NCI-H748 (cell line): ENCODE data around the gene C1QTNF6.

Source experiments
- DNase-seq: peaks from one replicate; lab custom pipeline; 2025; ENCODE audit not compliant: unreplicated experiment; lab: John Stamatoyannopoulos, UW

Gene C1QTNF6

DNA sequence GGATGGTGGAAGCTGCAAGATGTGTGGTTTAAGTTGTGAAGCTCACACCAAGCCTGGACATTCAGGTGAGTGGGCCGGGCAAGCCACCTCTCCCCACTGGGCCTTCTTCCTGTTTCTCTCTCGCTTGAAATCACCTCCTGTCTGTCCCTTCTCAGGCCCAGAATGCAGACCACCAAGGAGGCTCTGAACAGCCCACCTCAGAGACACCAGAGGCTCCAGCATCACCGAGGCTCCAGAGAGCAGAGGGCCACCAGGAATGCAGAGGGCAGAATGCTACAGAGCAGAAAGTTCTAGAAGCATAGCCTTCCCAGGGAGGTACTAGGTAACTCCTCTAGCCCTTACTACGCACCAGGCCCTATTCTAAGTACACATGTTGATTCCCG, 23.6 kb downstream of the C1QTNF6 start:
- DNase-seq = no peak

DNA sequence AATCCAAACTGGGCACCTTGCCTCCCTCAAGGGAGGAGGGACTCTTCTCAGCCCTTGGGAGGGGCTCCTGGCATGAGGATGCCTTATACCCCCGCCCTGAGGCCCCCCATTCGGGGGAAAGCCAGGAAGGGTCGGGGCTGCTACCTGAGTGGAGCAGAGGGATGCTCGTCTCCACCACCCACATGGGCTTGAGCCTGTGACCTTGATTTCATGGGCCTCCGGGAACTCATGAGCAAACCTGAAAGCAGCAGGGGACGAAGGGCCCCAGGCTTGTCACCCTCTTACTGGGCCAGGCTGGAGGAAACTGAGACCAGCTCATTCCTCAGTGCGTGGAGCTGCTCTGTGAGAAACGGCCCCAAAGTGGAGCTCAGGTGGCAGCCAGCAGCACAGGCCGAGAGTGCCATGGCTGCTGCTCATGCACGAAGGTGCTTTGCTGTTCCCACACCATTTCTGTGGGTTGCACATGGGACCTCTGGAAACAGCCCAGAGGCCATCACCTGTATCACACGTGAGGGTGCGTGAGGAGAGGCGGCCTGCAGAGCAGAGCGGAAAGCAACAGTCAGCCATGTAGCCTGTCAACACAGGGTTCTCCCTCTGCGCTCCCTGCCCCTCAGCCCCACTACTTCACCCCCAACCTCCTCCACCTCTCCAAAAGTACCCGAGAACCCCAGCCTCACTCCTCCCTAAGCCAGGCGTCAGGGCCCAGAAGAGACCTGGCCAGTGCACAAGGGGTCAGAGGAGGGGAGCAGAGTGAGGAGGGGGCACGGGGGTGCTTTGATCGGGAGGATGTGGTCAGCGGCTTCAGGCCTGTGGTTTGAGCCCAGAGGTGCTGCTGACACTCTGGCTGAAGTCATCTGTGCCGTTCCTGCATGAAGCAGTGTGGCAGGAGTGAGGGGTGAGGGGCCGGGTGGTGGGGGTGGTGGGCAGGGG, 24.2 kb downstream of the C1QTNF6 start:
- no peak for DNase-seq

DNA sequence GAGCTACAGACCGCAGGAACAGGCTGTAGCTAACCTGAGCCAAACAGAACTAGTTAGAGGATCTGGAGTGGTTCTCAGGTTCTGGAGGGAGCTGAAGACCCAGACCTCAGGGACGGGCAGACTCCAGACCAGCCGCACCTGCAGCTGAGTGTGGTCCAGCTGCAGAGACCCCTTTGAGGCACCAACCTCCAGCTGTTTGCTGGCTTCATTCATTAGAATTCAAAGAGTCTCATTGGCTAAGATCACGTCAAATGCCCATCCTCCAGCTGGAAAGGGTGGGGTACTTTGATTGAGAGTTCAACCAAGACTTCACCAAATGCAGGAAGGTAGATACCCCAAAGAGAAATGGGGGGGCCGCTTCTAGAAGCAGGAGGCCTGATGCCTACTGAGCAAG, 25.0 kb downstream of the C1QTNF6 start:
- DNase-seq = no peak

DNA sequence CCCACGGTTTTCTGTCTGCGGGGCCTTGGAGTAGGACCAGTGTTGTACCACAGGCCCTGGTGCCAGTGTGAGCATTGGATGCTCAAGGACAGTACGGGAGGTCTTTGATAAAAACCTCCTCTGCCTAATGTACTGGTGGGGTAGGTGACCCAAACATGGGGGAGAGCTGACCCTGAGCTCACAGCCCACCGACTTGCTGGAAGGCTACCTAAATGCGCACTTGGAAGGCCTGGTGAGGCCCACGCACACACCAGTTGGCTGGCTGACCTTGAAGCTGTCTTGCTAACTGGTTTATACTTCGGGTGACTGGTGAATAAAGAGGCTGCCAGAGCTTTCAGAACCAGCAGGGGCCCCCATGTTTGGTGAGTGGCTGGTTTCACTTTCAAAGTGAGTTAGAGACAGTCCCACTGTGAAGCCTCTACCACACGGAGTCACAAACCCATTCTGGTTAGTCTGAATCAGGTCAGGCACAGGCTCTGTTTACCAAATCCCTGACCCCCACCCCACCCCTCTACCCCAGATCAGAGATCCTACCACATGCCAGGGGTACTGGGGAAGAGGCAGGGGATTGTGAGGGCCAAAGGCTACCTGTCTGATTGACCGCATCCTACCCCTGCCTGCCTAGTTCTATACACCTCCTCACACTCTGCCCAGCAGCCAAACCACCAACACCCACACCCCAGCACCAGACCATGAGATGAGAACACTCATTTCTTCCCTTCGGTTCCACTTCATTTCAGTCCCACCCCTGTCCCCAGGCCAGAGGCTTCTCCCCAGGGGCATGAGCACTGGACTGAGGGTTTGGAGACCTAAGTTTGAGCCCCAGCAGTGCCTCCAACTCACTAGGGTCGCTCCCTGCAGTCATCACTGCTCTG, 25.6 kb downstream of the C1QTNF6 start:
- no peak for DNase-seq

DNA sequence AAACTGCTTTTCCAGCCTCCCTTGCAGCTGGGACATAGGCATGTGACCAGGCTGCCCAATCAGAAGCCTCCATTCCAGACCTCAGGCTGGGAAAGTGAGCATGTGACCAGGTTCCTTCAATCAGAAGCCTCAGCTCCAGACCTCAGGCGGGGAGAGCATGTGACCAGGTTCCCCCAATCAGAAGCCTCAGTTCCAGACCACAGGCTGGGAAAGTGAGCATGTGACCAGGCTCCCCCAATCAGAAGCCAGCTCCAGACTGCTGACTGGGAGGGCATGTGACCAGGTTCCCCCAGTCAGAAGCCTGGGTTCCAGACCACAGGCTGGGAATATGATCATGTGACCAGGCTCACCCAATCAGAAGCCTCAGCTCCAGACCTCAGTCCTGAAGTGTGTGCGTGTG, 26.6 kb downstream of the C1QTNF6 start:
- no peak for DNase-seq

DNA sequence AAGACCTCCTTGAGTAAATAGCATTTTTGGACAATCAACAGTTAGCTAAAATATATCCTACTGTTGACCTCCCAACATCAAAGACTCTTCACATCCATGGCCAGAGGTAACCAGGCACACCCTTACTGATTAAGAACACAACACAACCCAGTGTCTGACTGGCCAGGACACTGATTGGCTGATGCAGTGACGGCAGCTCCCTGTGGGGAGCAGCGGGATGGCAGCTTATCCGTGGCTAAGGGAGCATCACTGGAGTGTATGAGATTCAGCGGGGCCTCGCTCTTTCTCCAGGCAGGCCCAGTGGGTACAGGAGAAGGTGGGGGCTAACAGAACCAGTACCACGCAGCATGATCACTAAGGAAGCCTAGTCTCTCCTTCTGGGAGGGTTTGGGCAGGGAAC, 28.0 kb downstream of the C1QTNF6 start:
- peak; percentile 3 for DNase-seq

DNA sequence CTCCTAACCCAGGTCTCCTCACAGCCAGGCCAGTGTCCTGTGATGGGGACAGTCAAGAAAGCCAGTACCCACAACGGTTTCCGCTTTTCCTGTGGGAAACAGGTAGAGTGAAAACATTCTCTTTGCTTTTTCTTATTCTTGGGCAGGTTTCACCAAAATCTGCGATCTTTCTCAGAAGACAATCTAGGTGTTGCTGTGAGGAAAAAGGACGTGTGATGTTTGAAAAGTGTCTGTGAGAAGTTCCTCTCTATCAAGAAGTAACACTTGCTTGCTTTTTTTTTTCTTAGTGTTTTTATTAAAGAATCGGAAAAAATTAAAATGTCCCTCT, 29.1 kb downstream of the C1QTNF6 start:
- no peak for DNase-seq

DNA sequence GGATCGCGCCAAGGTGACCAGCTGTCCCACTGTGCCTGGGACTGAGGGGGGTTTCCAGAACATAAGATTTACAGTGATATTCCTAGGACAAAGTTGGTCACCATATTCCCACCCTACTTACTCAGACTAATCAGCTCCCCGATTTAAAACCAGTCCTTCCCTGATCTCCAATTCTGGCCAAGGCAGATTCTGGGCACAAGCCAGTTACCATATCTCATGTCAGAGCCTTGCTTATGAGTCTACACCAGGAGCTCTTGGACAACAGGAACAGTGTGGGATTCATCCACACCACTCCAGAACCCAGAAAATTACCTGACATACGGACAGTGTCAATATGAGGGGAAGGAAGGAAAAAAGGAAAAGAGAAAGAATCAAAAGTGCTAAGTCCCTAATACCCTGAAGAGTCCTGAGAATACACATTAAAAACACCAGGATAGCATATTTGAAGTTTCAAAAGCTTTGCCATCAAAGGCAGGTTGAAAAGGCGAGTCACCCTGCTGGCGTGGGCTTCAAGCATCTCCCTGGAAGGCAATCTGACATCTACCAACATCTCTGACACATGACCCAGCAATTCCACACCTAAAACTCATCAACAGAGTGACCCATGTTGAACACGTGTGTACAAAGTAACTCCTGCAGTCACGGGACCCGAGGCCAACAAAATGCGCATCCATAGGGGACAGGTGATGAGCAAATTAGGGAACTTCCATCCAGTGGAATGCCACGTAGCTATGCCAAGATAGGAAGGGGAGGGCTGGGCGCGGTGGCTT, 30.3 kb downstream of the C1QTNF6 start:
- DNase-seq = no peak

DNA sequence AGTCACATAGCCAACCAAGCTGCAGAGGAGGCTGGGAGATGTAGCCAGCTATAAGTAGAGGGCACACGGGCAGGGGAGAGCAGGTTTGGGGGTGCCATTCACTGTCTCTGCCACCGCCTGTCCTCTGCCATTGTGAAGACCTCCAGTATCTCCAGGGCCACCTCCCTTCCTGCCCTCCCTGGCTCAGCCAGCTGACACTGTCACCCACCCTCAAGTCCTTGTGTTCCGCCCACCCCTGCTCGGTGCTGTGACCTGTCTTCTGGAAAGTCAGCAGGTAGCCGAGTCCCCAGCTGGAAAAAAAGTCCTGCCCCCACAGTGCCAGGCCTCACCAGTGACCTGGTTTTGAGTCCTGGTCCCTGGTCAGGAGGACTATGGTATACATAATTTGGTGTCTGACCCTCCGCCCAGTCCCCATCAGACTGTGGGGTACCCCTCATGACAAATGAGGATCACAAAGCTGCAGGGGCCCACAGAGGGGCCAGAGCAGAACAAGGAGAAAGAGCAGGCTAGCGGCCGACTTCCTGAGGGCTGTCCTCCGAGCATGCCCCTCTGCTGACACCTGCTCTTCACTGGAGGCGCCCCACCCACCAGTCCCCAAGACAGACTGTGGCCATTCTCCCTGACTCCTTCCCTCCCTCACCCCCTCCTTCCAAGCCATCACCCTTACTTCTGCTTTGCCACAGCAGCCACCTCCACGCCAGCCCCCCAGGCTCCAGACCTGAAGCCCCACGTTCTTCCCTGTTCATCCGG, 31.2 kb downstream of the C1QTNF6 start:
- no peak for DNase-seq

DNA sequence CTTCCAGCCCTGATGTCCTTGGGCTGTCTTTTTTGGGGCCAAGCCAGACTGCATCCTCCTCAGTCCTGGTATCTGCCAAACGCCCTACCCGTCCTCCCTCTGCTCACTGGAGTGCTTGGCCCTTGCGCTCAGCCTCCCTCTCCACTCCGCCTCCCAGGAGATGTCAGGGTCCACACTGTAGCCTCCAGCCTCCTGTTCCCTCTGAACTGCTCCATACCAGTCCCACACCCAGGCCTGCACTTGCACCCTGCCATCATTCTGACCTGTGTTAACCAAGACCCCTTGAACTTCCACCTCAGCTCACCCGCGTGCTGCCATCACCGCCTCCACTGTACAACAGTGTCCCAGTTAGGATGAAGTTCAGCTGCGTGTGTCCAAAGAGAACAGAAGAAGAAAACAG, 32.1 kb downstream of the C1QTNF6 start:
- DNase-seq = no peak

DNA sequence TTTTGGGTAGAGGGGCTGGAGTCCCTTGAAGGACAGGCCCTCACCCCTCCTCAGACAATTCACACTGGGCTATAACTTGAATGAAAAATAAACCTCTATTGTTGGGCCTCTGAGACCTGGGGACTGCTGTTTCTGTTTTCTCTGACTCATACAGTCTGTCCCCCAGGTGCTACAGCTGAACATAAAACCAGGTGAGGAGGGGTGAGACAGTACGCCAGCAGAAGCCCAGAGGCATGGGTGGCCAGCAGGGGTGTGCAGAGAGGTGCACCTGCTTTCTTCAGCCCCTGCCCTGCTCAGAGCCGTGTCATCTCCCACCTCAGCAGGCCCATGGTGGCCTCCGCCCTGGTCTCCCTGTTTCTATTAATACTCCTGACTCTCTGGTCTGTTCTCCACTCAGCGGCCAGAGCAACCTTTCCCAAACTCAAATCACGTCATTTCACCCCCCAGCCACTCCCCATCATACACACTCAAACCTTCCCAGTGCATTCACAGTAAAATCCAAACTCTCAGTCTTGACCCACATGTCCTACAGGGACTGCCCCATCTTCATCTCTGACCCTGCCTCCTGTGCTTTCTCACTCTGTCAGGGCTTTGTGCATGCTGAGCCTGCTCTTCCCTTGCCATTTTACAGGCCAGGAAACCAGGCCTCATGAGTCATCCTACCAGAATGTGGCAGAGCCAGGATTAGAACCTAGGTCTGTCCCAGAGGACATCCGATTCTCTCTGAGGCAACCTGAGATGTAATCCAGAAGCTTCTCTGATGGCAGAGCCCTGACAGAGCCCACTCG, 32.9 kb downstream of the C1QTNF6 start:
- no peak for DNase-seq

DNA sequence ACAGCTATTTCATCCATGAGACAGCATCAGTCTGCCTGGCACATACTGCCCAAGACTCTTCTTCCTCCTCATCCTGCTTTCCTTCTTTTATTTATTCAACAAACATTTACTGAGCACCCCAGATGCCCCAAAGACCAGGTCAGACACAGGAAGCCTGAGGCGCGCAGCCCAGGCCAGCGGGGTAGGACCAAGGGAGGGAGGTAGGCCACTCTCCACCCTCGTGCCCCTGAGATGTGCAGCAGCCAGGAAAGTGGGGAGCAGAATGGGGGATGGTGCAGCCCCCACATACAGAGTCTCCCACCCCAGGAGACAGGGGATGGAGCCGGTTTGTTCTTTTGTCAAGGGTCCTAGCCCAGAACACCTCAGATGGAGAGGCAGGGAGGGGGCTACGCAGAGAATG, 34.1 kb downstream of the C1QTNF6 start:
- DNase-seq = no peak

DNA sequence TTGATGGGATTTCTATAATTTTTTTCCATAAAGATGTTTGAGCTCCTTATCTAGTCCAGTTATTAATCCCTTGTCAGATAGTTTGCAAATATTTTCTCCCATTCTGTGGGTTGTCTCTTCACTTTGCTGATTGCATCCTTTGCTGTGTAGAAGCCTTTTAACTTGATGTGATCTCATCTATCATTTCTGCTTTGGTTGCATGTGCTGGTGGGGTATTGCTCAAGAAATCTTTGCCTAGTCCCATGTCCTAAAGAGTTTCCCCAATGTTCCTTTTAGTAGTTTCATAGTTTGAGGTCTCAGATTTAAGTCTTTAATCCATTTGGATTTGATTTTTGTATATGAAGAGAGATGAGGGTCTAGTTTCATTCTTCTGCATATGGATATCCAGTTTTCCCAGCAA, 36.6 kb downstream of the C1QTNF6 start:
- no peak for DNase-seq

DNA sequence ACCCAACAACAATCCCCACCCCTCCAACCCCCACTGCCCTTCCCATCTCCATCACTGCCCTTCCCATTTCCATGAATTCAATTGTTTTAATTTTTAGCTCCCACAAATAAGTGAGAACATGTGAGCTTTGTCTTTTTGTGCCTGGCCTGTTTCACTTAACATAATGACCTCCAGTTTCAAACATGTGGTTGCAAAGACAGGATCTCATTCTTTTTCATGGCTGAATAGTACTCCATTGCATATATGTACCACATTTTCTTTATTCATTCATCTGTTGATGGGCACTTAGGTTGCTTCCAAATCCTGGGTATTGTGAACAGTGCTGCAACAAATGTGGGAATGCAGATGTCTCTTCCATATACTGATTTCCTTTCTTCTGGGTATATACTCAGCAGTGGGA, 37.3 kb downstream of the C1QTNF6 start:
- no peak for DNase-seq

DNA sequence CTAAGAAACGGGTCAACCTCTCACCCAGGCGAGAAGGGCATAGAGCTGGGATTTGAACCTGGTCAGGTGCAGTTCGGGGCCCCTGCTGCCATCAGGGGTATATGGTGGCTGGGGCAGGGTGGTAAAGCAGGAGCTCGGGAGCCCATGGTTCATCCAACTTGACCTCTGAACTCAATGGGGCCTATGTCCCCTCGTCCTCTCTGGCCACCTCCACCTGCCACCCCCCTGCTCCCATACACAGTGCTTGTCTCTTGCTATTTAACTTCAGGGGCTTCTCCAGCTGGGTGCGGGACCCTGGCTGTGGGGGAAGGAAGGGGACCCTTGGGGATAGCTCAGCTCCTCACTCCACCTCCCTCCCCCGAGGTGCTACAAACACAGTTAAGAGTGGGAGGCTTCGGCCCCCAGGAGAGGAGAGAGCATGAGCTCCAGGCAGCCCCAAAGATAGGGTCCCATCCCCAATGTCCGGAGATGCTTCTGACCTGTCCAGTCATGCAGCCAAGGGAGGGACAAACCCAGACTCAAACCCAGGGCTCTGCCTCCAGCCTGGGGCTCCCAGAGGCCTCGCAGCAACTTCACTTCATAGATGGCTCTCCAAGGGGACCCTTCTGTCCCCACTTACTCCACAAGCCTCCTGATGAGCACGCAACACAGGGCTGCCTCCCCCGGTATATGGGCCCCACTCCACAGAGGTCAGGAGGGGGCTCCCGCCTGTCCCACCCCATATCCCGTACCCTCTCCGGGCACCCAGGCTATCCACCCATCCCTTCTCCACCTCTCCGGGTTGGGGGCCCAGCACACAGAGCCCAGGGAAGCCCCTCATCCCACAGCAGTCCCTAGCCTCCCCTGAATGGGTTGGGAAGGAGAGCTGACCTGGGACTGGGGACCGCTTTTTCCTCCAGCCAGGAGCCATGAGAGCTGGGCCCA, 39.0 kb downstream of the C1QTNF6 start:
- no peak for DNase-seq

DNA sequence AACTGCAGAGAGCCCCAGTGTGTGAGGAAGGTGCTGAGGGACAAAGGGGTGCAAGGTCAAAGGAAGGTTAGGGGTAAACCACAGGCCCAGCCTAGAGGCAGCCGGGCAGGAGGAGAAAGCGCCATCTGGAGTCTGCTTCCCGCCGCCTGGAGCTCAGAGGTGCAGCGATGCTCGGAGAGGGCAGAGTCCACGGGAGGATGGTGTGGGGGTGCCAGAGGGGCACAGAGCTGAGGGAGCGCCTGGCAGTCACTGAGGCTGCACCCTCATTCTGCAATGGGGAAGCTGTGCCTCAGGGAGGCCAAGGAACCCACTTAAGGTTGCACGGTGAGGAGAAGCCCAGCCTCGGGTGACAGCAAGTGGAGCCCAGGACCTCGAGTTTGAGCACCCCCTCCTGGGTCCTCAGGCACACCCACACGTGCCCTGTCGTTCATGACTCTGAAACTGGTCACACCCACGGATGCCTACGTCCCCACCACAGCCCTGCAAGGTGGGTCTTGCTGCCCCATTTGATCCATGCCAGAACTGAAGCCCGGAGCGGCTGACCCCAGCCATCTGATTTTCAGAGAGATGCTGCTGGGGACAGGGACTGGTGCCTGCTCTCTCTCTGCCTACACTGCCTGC, 39.9 kb downstream of the C1QTNF6 start:
- DNase-seq = no peak

DNA sequence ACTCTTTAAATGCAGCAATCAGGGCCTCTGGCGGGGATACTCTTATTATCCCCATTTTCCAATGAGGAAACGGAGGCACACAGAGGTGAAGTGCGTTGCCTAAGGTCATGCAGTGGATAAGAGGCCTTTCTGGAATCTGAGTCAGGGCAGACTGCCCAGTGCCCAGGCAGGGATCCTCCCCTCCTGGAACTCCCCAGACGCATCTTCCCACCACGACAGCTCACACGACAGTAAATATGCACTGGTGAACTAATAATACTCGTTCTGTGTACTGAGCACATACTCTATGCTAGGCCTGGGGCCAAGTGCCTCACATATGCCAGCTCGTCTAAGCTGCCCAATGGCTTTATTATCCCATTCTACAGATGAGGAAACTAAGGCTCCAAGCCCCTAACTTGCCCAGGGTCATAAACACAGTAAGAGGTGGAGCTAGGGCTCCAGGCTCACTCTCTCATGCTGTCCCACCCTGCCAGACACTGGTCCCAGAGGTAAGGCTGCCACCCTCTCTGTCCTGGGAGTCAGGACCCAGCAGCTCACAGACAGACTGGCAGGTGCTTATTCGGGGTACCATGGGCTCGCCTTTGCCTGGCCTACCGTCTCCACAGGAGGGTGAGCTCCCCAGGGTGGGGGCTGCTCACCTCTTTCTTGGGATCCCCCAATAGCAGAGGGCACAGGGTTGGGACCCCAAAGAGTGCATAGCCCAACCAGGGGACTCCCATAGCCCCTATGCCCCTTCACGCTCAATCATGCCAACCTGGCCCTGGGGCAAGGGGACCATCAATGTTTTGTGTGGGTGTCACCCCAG, 40.7 kb downstream of the C1QTNF6 start:
- no peak for DNase-seq
